K562 (cell line): Measurements from ENCODE around the gene CCNJL. TPM values are rescaled to one million over a fixed set of nuclear protein-coding genes. Genes with fewer than 3 reads are reported as not detected.

Source experiments
- ATAC-seq: fragments of 200-7000 bp; cut with Tn5 transposase; 3 replicates; pipeline ENCODE4 v1.9.1; 2020; ENCODE audit warnings: moderate library complexity
- BruUV-seq: library from RNA; stranded (reverse); fragments of 400-500 nt; replicated peaks from 2 replicates; lab custom pipeline; 2021; lab: Mats Ljungman, UMichigan
- CTCF ChIA-PET: fragments of 300-600 bp; formaldehyde crosslinking; extraction: SDS; loops from one replicate; lab custom pipeline; 2021; ENCODE audit warnings: low intra/inter-chr PET ratio; lab: Yijun Ruan, JAX
- POLR2A ChIA-PET: fragments of 300-600, 350-650 bp; sonication (Branson Sonifier 250); formaldehyde crosslinking; extraction: SDS; loops from one replicate; lab custom pipeline; 2021; ENCODE audit warnings: antibody characterized with exemption, inconsistent platforms; lab: Yijun Ruan, JAX
- DNase-seq, 4 experiments: peaks; one replicate each; pipeline versions ENCODE4 v3.0.0 to v3.0.0-alpha.2; 2011 to 2018; ENCODE audit warnings: low spot score in 3 of 4, mixed read lengths in 3 of 4; ENCODE audit errors: extremely low read depth in 1 of 4
- FAIRE-seq: peaks from 2 replicates; lab custom pipeline; 2011; peaks lifted over from hg19 to GRCh38; lab: Jason Lieb, UNC
- H2AFZ ChIP-seq: 2 replicates; pipeline ENCODE4 v1.6.0; 2011; ENCODE audit warnings: low read depth, low read length, control low read depth, inconsistent platforms
- H3K27ac ChIP-seq: fragments of 200-600 bp; 3 replicates; pipeline ENCODE4 v1.8.0; 2011; ENCODE audit warnings: low read depth, mild to moderate bottlenecking, control low read depth, inconsistent platforms, low read length, moderate library complexity, mixed read lengths; ENCODE audit errors: extremely low read depth
- H3K27me3 ChIP-seq, 2 experiments: fragments of 300-600 bp in 1 of 2; 2 replicates in 1 of 2; 3 replicates in 1 of 2; pipeline versions ENCODE4 v1.6.0 to v1.8.0; 2011; ENCODE audit warnings: inconsistent platforms in 2 of 2, low read length in 2 of 2, mild to moderate bottlenecking in 1 of 2, mixed read lengths in 1 of 2, moderate library complexity in 1 of 2; ENCODE audit not compliant: control insufficient read depth in 2 of 2, insufficient read depth in 2 of 2
- H3K36me3 ChIP-seq: fragments of 300-600 bp; 3 replicates; pipeline ENCODE4 v1.8.0; 2011; ENCODE audit warnings: mild to moderate bottlenecking, low read length, inconsistent platforms; ENCODE audit not compliant: control insufficient read depth, insufficient read depth
- H3K4me1 ChIP-seq, 2 experiments: fragments of 200-600 bp in 1 of 2; replicated peaks in 1 of 2; 2 replicates in 1 of 2; 3 replicates in 1 of 2; pipeline versions ENCODE4 v1.5.1 to v1.8.0; 2011; ENCODE audit warnings: inconsistent platforms in 2 of 2, low read length in 2 of 2, mild to moderate bottlenecking in 1 of 2, mixed read lengths in 1 of 2, moderate library complexity in 1 of 2; ENCODE audit not compliant: control insufficient read depth in 2 of 2, insufficient read depth in 2 of 2
- H3K4me2 ChIP-seq: 2 replicates; pipeline ENCODE4 v1.6.1; 2011; ENCODE audit warnings: low read length, control low read depth, inconsistent platforms, mixed read lengths; ENCODE audit not compliant: insufficient read depth
- H3K4me3 ChIP-seq: fragments of 200-600 bp; sonication (generic), shearing (Covaris generic); 2 replicates; pipeline ENCODE4 v1.5.1; 2016; ENCODE audit warnings: control low read depth, inconsistent platforms
- H3K79me2 ChIP-seq: fragments of 200-600 bp; 3 replicates; pipeline ENCODE4 v1.8.0; 2011; ENCODE audit warnings: low read length, inconsistent platforms; ENCODE audit not compliant: control insufficient read depth, insufficient read depth
- H3K9ac ChIP-seq, 2 experiments: 2 replicates each; pipeline versions ENCODE4 v1.6.0 to v1.6.1; 2011; ENCODE audit warnings: low read depth in 2 of 2, low read length in 2 of 2, control low read depth in 1 of 2, inconsistent platforms in 1 of 2, mild to moderate bottlenecking in 1 of 2, mixed read lengths in 1 of 2; ENCODE audit not compliant: insufficient read depth in 1 of 2
- H3K9me1 ChIP-seq: one replicate; pipeline ENCODE4 v1.6.0; 2011; ENCODE audit warnings: inconsistent platforms, mild to moderate bottlenecking, low read length, moderate library complexity; ENCODE audit not compliant: control insufficient read depth, insufficient read depth
- H3K9me3 ChIP-seq: replicated peaks from 2 replicates; pipeline ENCODE4 v1.5.1; 2011; ENCODE audit warnings: low read depth, low read length, inconsistent platforms; ENCODE audit not compliant: control insufficient read depth, insufficient read depth
- H4K20me1 ChIP-seq: replicated peaks from 2 replicates; pipeline ENCODE4 v1.6.1; 2011; ENCODE audit warnings: low read length, inconsistent platforms, mixed read lengths; ENCODE audit not compliant: control insufficient read depth, insufficient read depth
- ARID1B ChIP-seq: fragments of 450-650 bp; IDR thresholded peaks from 2 replicates; pipeline ENCODE4 v1.6.1; 2016; ENCODE audit warnings: antibody characterized with exemption, mild to moderate bottlenecking, inconsistent platforms
- CREM ChIP-seq: IDR thresholded peaks from 2 replicates; pipeline ENCODE4 v1.6.1; 2014; ENCODE audit warnings: antibody characterized with exemption, low read depth
- FOS ChIP-seq: IDR thresholded peaks from 3 replicates; pipeline ENCODE4 v1.6.1; 2011; ENCODE audit not compliant: insufficient read length; ENCODE audit errors: extremely low read depth
- FOXJ2 ChIP-seq: fragments of 200-800 bp; sonication (Bioruptor generic); IDR thresholded peaks from 2 replicates; pipeline ENCODE4 v1.6.1; 2016; ENCODE audit warnings: missing genetic modification characterization, missing compliant biosample characterization
- GATA2 ChIP-seq: sonication (generic); formaldehyde crosslinking; IDR thresholded peaks from 2 replicates; pipeline ENCODE4 v1.4.0; 2020; ENCODE audit warnings: mild to moderate bottlenecking, missing genetic modification reagents
- RB1 ChIP-seq: fragments of 450-650 bp; IDR thresholded peaks from 2 replicates; pipeline ENCODE4 v1.6.1; 2017; ENCODE audit warnings: low read depth, mild to moderate bottlenecking
- RBM15 ChIP-seq: fragments of 200-400 bp; formaldehyde crosslinking; IDR thresholded peaks from 2 replicates; pipeline ENCODE4 v1.6.1; 2018; ENCODE audit warnings: mild to moderate bottlenecking, low read length, moderate library complexity; ENCODE audit not compliant: insufficient read depth
- SAFB ChIP-seq: fragments of 200-400 bp; formaldehyde crosslinking; IDR thresholded peaks from 2 replicates; pipeline ENCODE4 v1.6.1; 2017; ENCODE audit warnings: low read depth, low read length, borderline replicate concordance
- WGBS: fragments of 100-300 bp; shearing (Covaris generic); methylation state at CpG from one replicate; pipeline ENCODE4 v1.1.6; 2016; ENCODE audit warnings: low coverage, mixed read lengths; ENCODE audit not compliant: insufficient coverage; ENCODE audit errors: missing lambda C conversion rate; 5-methylcytosine and 5-hydroxymethylcytosine counted together
- in situ Hi-C: fragments of 300-500 bp; cut with MboI; formaldehyde crosslinking; loops from 4 replicates; pipeline ENCODE4 v1.15.0; 2018; ENCODE audit warnings: inconsistent platforms, mixed read lengths
- intact Hi-C: fragments of 100-400 bp; cut with micrococcal nuclease; formaldehyde crosslinking; loops from 2 replicates; pipeline ENCODE4 v1.14.2; 2022
- polyA plus RNA-seq, 8 experiments: library from polyadenylated mRNA; depleted of rRNA in 4 of 8; stranded (reverse) in 5 of 8; unstranded in 3 of 8; fragments of >200 nt; fragmentation: Nextera tagmentation in 2 of 8; fragmentation: Illumina TruSeq in 1 of 8; extraction: Ambion mirVana in 2 of 8; extraction: Trizol in 1 of 8; gene quantifications; 2 replicates each; pipeline versions ENCODE4 v1.2.1 to v1.2.3, GENCODE V29; 2011 to 2014; ENCODE audit warnings: inconsistent platforms in 1 of 8, missing spikeins in 1 of 8
- total RNA-seq, 7 experiments: library from RNA; depleted of rRNA in 6 of 7; stranded (reverse); fragments of >200 nt in 6 of 7; fragmentation: Illumina TruSeq in 2 of 7; extraction: Trizol in 2 of 7; gene quantifications; 2 replicates each; pipeline versions ENCODE4 v1.2.1 to v1.2.3, GENCODE V29; 2011 to 2021; ENCODE audit warnings: low replicate concordance in 1 of 7
- TF ChIP-seq, protein P1 (sequence below): sonication (generic); formaldehyde crosslinking; IDR thresholded peaks from 2 replicates; pipeline ENCODE4 v1.8.1; 2023; ENCODE audit warnings: mild to moderate bottlenecking, missing genetic modification reagents, moderate library complexity

CCNJL gene
- total and polyA plus RNA-seq, 9 of the 15 experiments (the other 6 are each of a cell fraction or from before 2014, with no cell fraction given), result 0.04 TPM; not detected in 8

DNA sequence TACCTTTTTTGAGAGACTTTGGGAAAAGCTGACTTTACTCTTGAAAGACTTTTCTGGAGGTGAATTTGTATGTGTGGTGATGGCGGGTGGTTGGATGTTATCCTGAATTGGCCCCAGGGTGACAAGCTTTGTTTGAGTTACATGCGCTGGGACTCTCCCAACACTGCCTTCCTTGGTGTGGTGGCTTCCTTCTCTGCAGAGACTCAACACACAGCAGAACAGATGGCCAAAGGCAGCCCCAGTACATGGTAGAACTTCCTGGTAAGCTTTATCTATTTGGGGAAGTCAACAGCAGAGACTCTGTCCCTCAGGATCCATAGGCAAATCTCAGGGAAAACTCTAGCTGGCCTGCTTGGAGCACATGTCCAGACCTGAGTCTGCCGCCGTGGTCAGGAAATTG lies 39.9 kb upstream of the CCNJL start:
- peaks cover 4 to 9% of the 10 kb centered on the region in 2 experiments; a peak in 4 of 5 replicates for H3K4me1 ChIP-seq
- in situ Hi-C loops (no loop called here), intact Hi-C loops (no loop called here)
- no peaks in the 10 kb centered on the region for H3K9me1 ChIP-seq
- 0 out of 2 replicates have a peak overlapping the region, but pooled peaks have one; percentile 12 for H2AFZ ChIP-seq
- no peak for FAIRE-seq
- DNase-seq, result no peak
- no peak overlapping the region for H3K4me2 ChIP-seq
- H3K27ac ChIP-seq, result no peak overlapping the region
- H3K4me3 ChIP-seq, result no peak overlapping the region
- POLR2A ChIA-PET, result interaction anchor here (0.6 to 1.1 kb wide), 2 partner anchors 10 to 47 kb away, joined by 3 to 4 read pairs; no protein-coding TSS in a partner anchor
- WGBS, result 19% methylated on average over 4 of the region's 4 CpGs
- no peaks in the 10 kb centered on the region for H3K9me3 ChIP-seq
- TF ChIP-seq FOXJ2 (tag), result no peak
- TF ChIP-seq RB1, result no peak
- no peak for TF ChIP-seq CREM
- TF ChIP-seq SAFB, result no peak
- TF ChIP-seq, protein P1, sequence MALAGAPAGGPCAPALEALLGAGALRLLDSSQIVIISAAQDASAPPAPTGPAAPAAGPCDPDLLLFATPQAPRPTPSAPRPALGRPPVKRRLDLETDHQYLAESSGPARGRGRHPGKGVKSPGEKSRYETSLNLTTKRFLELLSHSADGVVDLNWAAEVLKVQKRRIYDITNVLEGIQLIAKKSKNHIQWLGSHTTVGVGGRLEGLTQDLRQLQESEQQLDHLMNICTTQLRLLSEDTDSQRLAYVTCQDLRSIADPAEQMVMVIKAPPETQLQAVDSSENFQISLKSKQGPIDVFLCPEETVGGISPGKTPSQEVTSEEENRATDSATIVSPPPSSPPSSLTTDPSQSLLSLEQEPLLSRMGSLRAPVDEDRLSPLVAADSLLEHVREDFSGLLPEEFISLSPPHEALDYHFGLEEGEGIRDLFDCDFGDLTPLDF (CRISPR knock-in tag), result no peak
- no peak for TF ChIP-seq FOS
- TF ChIP-seq ARID1B, result no peak
- TF ChIP-seq RBM15, result no peak
- no peak for TF ChIP-seq GATA2 (CRISPR knock-in tag)
- no peak for ATAC-seq
- H3K36me3 ChIP-seq, result no peaks in the 10 kb centered on the region
- no peak overlapping the region for H3K9ac ChIP-seq
- H4K20me1 ChIP-seq, result no peaks in the 10 kb centered on the region; the same call in 1 of the 2 replicates
- CTCF ChIA-PET, result no interaction called here
- BruUV-seq, result no TSS peak
- H3K27me3 ChIP-seq, result peaks cover 0 to 39% of the 10 kb centered on the region in 2 experiments; a peak in 4 of 5 replicates
- no peaks in the 10 kb centered on the region for H3K79me2 ChIP-seq
